Stimulated activated naive CD8-positive, alpha-beta T cell treated with anti-CD3 and anti-CD28 coated beads, Interleukin-15, Interleukin-2, amounts not matched to agents 100 ng/mL and 50 ng/mL, for 24 hours (primary cell): ENCODE data around the gene FTCDNL1.

Experiments
- H3K27ac Mint-ChIP-seq: one replicate; pipeline ENCODE4 v1.8.0; 2021; ENCODE audit warnings: mild to moderate bottlenecking, mixed read lengths
- H3K27me3 Mint-ChIP-seq: one replicate; pipeline ENCODE4 v1.8.0; 2021; ENCODE audit warnings: mixed read lengths
- H3K36me3 Mint-ChIP-seq: one replicate; pipeline ENCODE4 v1.8.0; 2021; ENCODE audit warnings: low read depth, mixed read lengths
- H3K4me1 Mint-ChIP-seq: one replicate; pipeline ENCODE4 v1.8.0; 2021; ENCODE audit warnings: low read depth, mixed read lengths
- H3K4me3 Mint-ChIP-seq: one replicate; pipeline ENCODE4 v1.8.0; 2021; ENCODE audit warnings: mild to moderate bottlenecking, mixed read lengths
- H3K9me3 Mint-ChIP-seq: one replicate; pipeline ENCODE4 v1.8.0; 2021; ENCODE audit warnings: mixed read lengths

Gene FTCDNL1

DNA sequence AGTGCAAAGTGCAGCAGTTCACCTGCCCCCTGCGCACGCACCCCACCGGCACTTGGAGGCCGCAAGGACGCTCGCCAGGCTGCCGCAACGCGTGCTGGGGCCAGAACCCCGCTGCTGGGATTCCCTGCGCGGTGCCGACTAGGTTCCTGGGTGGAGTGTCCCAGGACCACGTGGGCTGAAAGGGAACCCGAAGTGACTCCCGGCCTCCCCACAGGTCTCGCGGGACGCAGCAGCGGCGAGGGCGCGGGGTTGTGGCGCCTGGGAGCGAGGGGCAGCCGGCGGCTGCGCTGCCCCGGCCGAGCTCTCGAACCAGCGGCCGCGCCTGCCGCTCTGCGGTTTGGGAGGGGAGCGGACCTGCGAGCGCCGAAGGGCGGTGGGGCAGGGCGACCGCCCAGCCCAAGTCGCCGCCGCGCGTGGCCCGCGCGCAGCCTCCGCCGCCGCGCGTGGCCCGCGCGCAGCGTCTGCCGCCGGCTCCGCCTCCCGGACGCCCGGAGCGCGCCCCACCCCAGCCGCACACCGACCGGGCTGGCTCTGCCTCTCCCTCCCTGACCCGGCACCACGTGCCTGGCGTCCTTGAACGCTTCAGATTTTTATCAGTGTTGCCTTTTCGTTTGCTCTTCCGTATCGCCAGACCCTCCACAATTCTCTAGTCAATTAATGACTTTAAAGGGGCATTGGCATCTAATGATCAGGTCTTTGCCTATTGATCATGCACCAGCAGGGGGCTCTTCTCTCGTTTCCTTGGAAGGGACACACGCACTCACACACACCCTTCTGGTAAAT, at the start of gene FTCDNL1:
TSS of gene FTCDNL1 (minus strand) at position 475 of the 783 bp plus-strand sequence. CDS start 2,230 bp downstream, outside the sequence.
- H3K4me3 Mint-ChIP-seq: peak within 1 kb of the TSS; percentile 95
- no peaks in the 10 kb centered on the region for H3K9me3 Mint-ChIP-seq
- peaks cover 8% of the 10 kb centered on the region for H3K27me3 Mint-ChIP-seq
- no peaks in the 10 kb centered on the region for H3K36me3 Mint-ChIP-seq
- peaks cover 11% of the 10 kb centered on the region for H3K4me1 Mint-ChIP-seq
- peak within 1 kb of the TSS; percentile 94 for H3K27ac Mint-ChIP-seq

DNA sequence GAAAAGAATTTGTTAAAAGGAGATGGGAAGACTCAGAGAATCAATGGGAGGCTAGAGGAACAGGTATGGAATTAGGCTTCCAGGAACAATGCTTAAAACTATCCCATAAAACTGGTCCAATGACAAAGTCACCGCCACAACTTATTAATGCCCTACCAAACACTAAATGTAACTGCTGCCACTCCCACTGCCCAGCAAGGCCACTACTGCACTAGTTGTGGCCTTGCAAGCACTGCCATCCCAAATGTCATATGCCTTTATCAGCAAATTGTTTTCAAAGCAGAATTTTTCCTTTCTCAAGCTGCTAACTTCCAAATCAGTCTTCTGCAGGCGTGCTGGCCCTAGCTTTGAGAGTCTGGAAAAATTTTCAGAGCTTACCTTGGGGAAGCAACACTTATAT, 45.6 kb upstream of the FTCDNL1 start:
- Mint-ChIP-seq H3K36me3 (no peaks in the 10 kb centered on the region), H3K27ac (no peak overlapping the region), H3K27me3 (no peaks in the 10 kb centered on the region), H3K4me1 (no peaks in the 10 kb centered on the region), H3K4me3 (no peak overlapping the region), H3K9me3 (no peaks in the 10 kb centered on the region)

DNA sequence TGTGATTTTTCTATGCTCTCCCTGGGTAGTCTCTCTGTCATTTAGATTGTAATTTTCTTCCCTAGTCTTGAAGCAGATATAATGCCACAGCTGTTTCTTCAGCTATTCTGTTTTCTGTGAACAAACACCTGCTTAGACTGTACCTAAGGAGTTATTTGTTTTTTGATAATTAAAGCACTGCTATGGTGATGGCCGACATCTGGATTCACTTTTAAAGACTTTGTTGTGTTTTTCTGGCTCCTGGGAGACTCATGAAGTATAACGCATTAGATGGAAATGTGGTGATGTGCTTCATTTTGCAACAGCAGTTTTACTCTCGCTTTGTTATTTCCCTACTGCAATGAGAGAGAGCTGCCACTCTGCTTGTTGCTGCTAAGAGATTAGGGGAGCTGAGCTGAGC, 44.4 kb upstream of the FTCDNL1 start:
- H3K36me3 Mint-ChIP-seq: no peaks in the 10 kb centered on the region
- H3K9me3 Mint-ChIP-seq: no peaks in the 10 kb centered on the region
- H3K27me3 Mint-ChIP-seq: no peaks in the 10 kb centered on the region
- H3K27ac Mint-ChIP-seq: no peak overlapping the region
- no peak overlapping the region for H3K4me3 Mint-ChIP-seq
- H3K4me1 Mint-ChIP-seq: no peaks in the 10 kb centered on the region

DNA sequence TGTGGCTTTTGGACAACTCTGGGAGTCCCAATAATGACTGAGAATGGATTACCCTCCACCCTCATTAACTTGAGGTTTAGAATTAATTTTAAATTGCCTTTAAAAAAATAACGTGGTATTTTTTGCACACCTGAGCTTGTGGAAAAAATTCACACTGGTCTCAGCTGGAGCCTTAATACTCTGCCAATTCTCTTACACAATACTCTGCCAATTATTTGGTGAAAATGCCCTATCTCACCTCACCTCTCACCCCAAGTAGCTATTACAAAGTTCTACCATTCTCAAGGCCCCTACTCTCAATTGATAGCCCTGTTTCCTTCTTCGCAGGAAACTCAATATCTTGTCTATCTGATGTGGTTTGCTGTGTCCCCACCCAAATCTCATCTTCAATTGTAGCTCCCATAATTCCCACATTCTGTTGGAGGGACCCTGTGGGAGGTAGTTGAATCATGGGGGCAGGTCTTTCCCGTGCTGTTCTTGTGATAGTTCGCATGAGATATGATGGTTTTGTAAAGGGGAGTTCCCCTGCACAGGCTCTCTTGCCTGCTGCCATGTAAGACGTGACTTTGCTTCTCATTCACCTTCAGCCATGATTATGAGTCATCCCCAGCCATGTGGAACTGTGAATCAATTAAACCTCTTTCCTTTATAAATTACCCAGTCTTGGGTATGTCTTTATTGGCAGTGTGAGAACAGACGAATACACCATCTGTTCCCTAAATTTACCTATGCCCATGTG, 32.7 kb upstream of the FTCDNL1 start:
- Mint-ChIP-seq H3K27ac (no peak overlapping the region), H3K4me3 (no peak overlapping the region), H3K27me3 (peaks cover 18% of the 10 kb centered on the region), H3K36me3 (no peaks in the 10 kb centered on the region), H3K4me1 (no peaks in the 10 kb centered on the region), H3K9me3 (peaks cover 9% of the 10 kb centered on the region)

DNA sequence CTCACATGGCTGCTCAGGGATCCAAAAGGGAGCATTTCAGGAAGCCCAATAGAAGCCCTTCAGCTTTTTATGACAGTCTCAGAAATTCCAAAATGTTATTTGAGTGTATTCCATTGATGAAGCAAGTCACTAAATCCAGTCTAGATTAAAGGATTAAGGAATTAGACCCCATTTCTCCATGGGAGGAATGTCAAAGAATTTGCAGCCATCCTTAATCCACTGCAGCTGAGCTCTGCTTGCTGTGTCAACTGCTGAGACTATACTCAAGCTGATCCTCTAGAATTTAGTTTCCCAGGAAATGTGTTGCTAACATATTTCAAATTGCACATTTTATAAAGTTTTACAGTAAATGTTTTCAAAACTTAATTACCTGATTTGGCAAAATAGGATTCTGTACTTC, 31.7 kb upstream of the FTCDNL1 start:
- peaks cover 9% of the 10 kb centered on the region for H3K9me3 Mint-ChIP-seq
- no peak overlapping the region for H3K4me3 Mint-ChIP-seq
- peaks cover 18% of the 10 kb centered on the region for H3K27me3 Mint-ChIP-seq
- no peaks in the 10 kb centered on the region for H3K36me3 Mint-ChIP-seq
- H3K4me1 Mint-ChIP-seq: no peaks in the 10 kb centered on the region
- no peak overlapping the region for H3K27ac Mint-ChIP-seq

DNA sequence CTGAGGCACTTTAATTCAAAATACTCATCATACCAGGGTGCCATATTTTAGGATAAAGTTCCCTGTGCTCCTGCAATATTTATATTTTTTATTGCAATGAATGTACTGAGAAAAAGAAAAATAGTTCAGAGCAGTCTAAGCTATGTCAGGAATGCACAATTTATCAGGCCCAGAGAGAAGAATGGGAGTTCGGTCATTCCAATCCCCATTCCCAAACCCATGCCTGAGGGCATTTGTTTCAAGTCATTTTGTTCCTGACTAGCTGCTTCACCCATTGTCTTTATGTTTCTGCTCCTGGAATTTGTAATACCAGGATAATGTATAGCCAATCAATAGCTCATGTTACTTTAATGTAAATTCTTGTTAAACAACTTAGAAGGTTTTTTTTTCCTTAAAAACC, 24.4 kb upstream of the FTCDNL1 start:
- no peaks in the 10 kb centered on the region for H3K4me1 Mint-ChIP-seq
- H3K4me3 Mint-ChIP-seq: no peak overlapping the region
- H3K27ac Mint-ChIP-seq: no peak overlapping the region
- H3K27me3 Mint-ChIP-seq: peaks cover 19% of the 10 kb centered on the region
- peaks cover 16% of the 10 kb centered on the region for H3K9me3 Mint-ChIP-seq
- no peaks in the 10 kb centered on the region for H3K36me3 Mint-ChIP-seq

DNA sequence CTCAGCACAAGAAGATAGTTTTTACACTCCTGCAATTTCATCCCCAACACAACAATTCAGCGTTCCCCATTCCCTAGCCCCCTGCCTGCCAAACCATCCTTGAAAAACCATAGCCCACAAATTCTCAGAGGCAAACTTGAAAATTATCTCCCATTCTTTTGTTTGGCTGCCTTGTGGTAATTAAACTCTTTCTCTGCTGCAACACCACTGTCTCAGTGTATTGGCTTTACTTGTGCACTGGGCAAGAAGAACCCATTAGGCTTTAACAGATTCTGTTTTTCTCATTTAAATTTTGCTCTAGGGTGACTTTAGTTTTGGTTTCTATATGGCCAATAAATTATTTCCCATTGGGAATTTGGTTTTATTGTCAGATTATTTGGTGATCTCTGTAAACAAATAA, 23.2 kb upstream of the FTCDNL1 start:
- Mint-ChIP-seq H3K27me3 (peaks cover 25% of the 10 kb centered on the region), H3K9me3 (peaks cover 16% of the 10 kb centered on the region), H3K36me3 (no peaks in the 10 kb centered on the region), H3K27ac (no peak overlapping the region), H3K4me1 (no peaks in the 10 kb centered on the region), H3K4me3 (no peak overlapping the region)

DNA sequence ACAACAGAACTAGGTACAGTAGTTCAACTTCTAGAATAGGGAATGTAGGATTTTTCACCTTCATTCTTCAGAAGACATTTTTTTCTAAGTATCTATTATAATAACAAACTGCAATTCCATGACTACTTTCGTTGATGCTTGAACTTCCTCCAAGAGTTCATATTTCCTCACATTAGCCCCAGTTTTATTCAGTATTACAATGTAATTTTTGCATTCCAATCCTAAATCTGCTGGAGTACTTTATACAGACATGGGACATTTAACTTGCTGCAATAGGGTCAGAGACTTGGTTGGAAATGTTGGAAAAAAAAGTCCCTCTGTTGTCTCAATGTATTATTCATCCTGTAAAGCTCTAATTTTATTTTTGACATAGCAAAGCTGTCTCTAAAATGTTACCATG, 19.6 kb upstream of the FTCDNL1 start:
- Mint-ChIP-seq H3K27ac (no peak overlapping the region), H3K4me3 (no peak overlapping the region), H3K9me3 (peaks cover 16% of the 10 kb centered on the region), H3K36me3 (no peaks in the 10 kb centered on the region), H3K27me3 (peaks cover 35% of the 10 kb centered on the region), H3K4me1 (no peaks in the 10 kb centered on the region)

DNA sequence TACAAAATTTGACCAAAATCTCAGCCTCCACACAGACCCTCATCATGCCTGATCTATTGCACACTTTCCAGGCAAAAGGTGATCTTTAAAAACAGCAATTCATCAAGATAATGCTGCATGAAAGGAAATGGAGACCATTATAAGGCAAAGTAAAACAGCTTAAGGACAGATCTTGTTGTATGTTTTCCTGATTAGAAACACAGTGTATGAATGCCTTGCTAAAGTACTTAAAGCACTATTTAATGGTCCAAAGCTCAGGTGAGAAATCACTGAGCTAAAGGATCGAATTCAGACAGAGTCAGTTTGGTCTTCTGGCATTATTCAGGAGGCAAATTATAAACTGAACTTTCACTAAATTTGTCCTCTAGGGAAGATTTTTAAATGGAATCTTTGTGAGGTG, 18.7 kb upstream of the FTCDNL1 start:
- Mint-ChIP-seq H3K4me1 (no peaks in the 10 kb centered on the region), H3K9me3 (peaks cover 10% of the 10 kb centered on the region), H3K27ac (no peak overlapping the region), H3K4me3 (no peak overlapping the region), H3K27me3 (peaks cover 31% of the 10 kb centered on the region), H3K36me3 (no peaks in the 10 kb centered on the region)

DNA sequence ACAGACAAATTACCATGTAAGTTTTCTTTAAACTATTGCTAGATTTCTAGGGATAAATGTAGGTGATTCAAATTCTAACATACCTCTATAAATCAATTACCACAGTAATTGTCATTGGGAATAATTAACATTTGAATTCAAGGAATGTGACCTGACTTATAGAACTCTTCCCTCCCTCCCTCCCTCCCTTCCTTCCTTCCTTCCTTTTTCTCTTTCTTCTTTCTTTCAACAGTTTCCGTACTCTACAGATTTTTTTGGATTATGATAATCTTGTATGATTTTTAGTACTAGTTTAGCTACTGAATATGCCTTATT, 18.2 kb upstream of the FTCDNL1 start:
- H3K27me3 Mint-ChIP-seq: peaks cover 27% of the 10 kb centered on the region

DNA sequence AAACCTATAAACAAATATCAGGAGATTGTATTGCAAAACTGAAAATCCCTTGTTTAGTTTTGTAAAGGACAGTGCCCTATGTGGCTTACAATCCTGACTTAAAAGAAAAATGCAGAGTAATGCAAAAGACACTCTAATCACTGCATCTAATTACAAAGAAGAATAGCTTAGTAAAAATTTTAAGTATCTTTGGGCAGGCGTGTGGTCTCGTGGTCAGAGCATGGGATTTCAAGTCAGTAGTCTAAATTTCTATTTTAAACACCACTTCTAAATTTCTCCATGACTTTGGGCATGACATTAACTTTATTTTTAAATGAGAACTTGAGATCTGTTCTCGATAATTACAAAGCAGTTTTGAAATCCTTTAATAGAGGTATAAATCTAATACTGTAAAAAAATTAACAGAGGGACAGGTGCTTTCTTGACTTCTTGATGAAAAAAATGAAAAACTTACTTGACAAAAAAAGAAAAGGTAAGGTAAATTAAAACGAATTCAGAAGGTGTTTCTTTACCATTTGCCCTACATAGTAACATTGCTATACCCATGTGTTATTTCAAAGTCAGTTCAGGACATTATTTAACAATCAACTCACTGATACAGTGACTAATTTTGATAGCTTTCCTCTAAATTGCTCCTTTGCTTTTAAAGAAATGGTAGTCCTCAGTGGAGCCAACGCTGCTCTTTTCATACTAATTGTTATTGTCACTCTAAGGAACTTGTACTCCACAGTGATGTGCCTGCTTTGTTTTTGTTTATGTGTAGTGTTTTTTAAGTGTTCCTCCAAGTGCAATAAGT, 17.6 kb upstream of the FTCDNL1 start:
- Mint-ChIP-seq H3K4me3 (no peak overlapping the region), H3K4me1 (no peaks in the 10 kb centered on the region), H3K27ac (no peak overlapping the region), H3K36me3 (no peaks in the 10 kb centered on the region), H3K27me3 (peaks cover 26% of the 10 kb centered on the region), H3K9me3 (no peaks in the 10 kb centered on the region)

More for the DNA sequence above, 18.2 kb upstream of the FTCDNL1 start:
- no peak overlapping the region for H3K27ac Mint-ChIP-seq
- H3K36me3 Mint-ChIP-seq: no peaks in the 10 kb centered on the region
- no peak overlapping the region for H3K4me3 Mint-ChIP-seq
- peaks cover 5% of the 10 kb centered on the region for H3K9me3 Mint-ChIP-seq
- H3K4me1 Mint-ChIP-seq: no peaks in the 10 kb centered on the region

DNA sequence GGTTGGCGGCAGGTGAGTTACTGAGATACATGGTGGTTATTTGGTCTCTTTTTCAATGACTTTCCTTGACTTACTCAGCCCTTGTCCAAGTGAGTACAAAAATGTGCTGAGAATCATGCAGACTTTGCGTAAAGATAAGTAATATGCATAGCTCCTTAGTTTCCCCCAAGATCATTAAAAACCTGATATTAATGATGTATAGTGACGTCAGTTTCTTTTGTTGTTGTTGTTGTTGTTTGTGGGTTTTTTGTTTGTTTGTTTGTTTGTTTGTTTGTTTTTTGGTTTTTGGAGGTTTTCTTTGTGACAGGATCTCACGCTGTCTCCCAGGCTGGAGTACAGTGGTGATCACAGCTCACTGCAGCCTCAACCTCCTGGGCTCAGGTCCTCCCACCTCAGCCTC, 14.9 kb upstream of the FTCDNL1 start:
- no peak overlapping the region for H3K4me3 Mint-ChIP-seq
- no peaks in the 10 kb centered on the region for H3K9me3 Mint-ChIP-seq
- H3K36me3 Mint-ChIP-seq: no peaks in the 10 kb centered on the region
- no peaks in the 10 kb centered on the region for H3K4me1 Mint-ChIP-seq
- H3K27me3 Mint-ChIP-seq: peaks cover 40% of the 10 kb centered on the region
- H3K27ac Mint-ChIP-seq: no peak overlapping the region

DNA sequence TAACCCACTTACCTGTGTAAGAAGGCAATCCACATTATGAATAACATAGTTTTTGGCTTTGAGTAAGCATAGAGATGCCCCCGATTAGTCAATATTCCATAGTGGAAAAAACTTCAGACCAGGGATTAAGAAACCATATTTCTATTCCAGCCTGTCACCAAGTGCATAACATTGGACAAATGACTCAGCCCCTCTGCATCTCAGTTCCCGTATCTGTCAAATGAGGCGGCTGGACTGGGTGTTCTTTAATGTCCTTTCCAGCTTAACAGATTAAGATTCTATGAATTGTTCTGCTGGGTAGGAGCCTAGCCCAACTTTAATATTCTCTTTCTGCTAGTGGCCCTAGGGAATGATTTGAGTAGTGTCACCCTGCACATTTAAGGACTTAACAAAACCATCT, 11.8 kb upstream of the FTCDNL1 start:
- Mint-ChIP-seq H3K4me1 (no peaks in the 10 kb centered on the region), H3K27me3 (peaks cover 39% of the 10 kb centered on the region), H3K27ac (no peak overlapping the region), H3K36me3 (no peaks in the 10 kb centered on the region), H3K4me3 (no peak overlapping the region), H3K9me3 (no peaks in the 10 kb centered on the region)

DNA sequence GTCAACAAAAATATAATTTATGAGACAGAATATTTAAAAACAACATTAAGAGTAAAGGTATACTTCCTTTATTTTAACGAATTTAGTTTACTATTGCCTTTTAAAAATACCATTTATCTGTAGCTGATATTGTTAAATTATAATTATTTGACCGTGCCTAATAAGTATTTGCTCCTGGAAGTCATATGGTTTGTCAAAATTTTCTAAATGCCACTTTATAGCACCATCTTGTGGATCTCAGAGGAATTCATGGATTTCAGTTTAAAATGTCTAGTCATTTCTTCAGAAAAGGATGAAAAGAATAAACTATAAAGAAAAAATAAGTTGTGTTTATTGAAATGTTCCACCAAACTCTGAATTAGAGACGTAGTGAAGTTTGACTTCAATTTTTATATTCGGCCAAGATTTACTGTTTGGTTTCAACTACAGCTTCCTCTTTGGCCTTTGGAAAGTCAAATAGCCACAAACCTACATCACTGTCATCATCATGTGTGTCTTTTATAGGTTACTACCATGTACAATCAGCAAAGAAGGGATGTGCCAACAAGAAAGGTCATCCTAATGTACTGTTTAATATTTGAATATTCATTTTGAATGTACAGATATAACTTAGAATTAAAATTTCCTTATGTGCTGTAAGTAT, 10.3 kb upstream of the FTCDNL1 start:
- H3K36me3 Mint-ChIP-seq: no peaks in the 10 kb centered on the region
- no peak overlapping the region for H3K27ac Mint-ChIP-seq
- H3K27me3 Mint-ChIP-seq: peaks cover 46% of the 10 kb centered on the region
- no peaks in the 10 kb centered on the region for H3K9me3 Mint-ChIP-seq
- no peak overlapping the region for H3K4me3 Mint-ChIP-seq
- H3K4me1 Mint-ChIP-seq: no peaks in the 10 kb centered on the region

DNA sequence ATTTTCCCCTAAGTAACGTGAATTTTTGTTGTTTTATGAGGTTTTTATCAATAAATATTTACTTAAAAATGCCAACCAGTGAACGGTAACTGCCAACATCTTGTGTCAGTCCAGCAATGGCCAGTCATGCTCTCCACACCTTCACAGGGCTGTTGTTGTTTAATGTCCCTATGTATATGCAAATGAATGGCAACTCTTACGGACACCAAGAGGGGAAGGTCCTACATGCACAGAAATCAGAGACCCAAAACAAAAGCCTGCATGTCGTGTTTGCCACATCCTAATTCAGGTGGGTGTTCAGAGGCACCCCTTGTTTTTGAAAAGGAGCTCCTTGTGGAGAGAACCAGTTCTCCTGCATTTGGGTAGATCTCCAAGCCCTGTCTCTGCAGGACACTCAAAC, 4.8 kb upstream of the FTCDNL1 start:
- no peak overlapping the region for H3K27ac Mint-ChIP-seq
- H3K36me3 Mint-ChIP-seq: no peaks in the 10 kb centered on the region
- H3K4me1 Mint-ChIP-seq: peaks cover 5% of the 10 kb centered on the region
- no peaks in the 10 kb centered on the region for H3K9me3 Mint-ChIP-seq
- no peak overlapping the region for H3K4me3 Mint-ChIP-seq
- peaks cover 30% of the 10 kb centered on the region for H3K27me3 Mint-ChIP-seq
